ENCODE data around the gene FBLIM1.

GRCh38 chr1:15748264-15748663 lies 10.3 kb upstream of the FBLIM1 start:
- TF ChIP-seq, protein P1, sequence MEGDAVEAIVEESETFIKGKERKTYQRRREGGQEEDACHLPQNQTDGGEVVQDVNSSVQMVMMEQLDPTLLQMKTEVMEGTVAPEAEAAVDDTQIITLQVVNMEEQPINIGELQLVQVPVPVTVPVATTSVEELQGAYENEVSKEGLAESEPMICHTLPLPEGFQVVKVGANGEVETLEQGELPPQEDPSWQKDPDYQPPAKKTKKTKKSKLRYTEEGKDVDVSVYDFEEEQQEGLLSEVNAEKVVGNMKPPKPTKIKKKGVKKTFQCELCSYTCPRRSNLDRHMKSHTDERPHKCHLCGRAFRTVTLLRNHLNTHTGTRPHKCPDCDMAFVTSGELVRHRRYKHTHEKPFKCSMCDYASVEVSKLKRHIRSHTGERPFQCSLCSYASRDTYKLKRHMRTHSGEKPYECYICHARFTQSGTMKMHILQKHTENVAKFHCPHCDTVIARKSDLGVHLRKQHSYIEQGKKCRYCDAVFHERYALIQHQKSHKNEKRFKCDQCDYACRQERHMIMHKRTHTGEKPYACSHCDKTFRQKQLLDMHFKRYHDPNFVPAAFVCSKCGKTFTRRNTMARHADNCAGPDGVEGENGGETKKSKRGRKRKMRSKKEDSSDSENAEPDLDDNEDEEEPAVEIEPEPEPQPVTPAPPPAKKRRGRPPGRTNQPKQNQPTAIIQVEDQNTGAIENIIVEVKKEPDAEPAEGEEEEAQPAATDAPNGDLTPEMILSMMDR (IDR thresholded peaks at IDR 0.05; ENCODE audit: low read depth, low read length): no peak
- TF ChIP-seq POLR2A (IDR thresholded peaks at IDR 0.05; ENCODE audit: extremely low read depth, insufficient read length) (no peak), MYC (IDR thresholded peaks at IDR 0.05; ENCODE audit: low read depth, low read length) (no peak)
